Esophagus muscularis mucosa (tissue), 4 donors: Measurements from ENCODE around the gene RPS6KB1.

ENCODE experiments used
- EP300 ChIP-seq: sonication (generic); formaldehyde crosslinking; IDR thresholded peaks from one replicate; pipeline ENCODE4 v1.6.1; 2017; ENCODE audit warnings: antibody characterized with exemption
- POLR2A ChIP-seq: fragments of 450-650 bp; IDR thresholded peaks from one replicate; pipeline ENCODE4 v1.6.1; 2017; ENCODE audit warnings: antibody characterized with exemption, moderate library complexity, mild to moderate bottlenecking, low read depth
- POLR2AphosphoS5 ChIP-seq, 2 donors: sonication (generic); formaldehyde crosslinking; IDR thresholded peaks; one replicate each; pipeline ENCODE4 v1.6.1; 2017; ENCODE audit warnings: antibody characterized with exemption in 2 of 2
- TF ChIP-seq, protein P1 (sequence below), 3 experiments: fragments of 200-600 bp in 2 of 3; fragments of 450-650 bp in 1 of 3; sonication (generic) in 2 of 3; IDR thresholded peaks; one replicate each; pipeline ENCODE4 v1.5.1; 2017 to 2019; ENCODE audit warnings: antibody characterized with exemption in 3 of 3, mild to moderate bottlenecking in 2 of 3, moderate library complexity in 1 of 3

DNA sequence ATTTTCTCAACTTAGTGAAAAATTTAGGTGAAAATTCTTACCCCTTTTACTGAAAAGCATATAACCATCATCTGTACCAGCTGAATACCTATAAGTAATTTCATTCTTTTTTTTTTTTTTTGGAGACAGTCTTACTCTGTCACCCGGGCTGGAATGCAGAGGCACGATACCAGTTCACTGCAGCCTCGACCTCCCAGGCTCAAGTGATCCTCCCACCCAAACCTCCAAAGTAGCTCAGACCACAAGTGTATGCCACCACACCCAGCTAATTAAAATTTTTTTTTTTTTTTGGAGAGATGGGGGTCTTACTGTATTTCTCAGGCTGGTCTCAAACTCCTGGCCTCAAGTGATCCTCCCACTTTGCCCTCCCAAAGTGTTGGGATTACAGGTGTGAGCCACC, 34.0 kb upstream of the RPS6KB1 start:
- TF ChIP-seq, protein P1, sequence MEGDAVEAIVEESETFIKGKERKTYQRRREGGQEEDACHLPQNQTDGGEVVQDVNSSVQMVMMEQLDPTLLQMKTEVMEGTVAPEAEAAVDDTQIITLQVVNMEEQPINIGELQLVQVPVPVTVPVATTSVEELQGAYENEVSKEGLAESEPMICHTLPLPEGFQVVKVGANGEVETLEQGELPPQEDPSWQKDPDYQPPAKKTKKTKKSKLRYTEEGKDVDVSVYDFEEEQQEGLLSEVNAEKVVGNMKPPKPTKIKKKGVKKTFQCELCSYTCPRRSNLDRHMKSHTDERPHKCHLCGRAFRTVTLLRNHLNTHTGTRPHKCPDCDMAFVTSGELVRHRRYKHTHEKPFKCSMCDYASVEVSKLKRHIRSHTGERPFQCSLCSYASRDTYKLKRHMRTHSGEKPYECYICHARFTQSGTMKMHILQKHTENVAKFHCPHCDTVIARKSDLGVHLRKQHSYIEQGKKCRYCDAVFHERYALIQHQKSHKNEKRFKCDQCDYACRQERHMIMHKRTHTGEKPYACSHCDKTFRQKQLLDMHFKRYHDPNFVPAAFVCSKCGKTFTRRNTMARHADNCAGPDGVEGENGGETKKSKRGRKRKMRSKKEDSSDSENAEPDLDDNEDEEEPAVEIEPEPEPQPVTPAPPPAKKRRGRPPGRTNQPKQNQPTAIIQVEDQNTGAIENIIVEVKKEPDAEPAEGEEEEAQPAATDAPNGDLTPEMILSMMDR (IDR thresholded peaks at IDR 0.05) = no peak
- TF ChIP-seq POLR2A (no peak), POLR2AphosphoS5 (IDR thresholded peaks at IDR 0.05) (no peak), EP300 (no peak)
